Coronary artery (tissue), 2 donors: ENCODE results near the gene WTIP.

Source experiments
- DNase-seq: peaks from one replicate; pipeline ENCODE4 v3.0.0-alpha.2; 2017; ENCODE audit warnings: low spot score
- H3K27ac ChIP-seq, 2 donors: fragments of 200-600 bp; sonication (generic); one replicate each; pipeline ENCODE4 v1.5.1; 2016 to 2019
- H3K4me3 ChIP-seq: fragments of 200-600 bp; sonication (generic); 2 replicates; pipeline ENCODE4 v1.5.1; 2016; ENCODE audit warnings: mild to moderate bottlenecking, moderate library complexity
- TF ChIP-seq, protein P1 (sequence below): fragments of 200-600 bp; sonication (generic); IDR thresholded peaks from one replicate; pipeline ENCODE4 v1.5.1; 2019; ENCODE audit warnings: antibody characterized with exemption

WTIP gene

DNA sequence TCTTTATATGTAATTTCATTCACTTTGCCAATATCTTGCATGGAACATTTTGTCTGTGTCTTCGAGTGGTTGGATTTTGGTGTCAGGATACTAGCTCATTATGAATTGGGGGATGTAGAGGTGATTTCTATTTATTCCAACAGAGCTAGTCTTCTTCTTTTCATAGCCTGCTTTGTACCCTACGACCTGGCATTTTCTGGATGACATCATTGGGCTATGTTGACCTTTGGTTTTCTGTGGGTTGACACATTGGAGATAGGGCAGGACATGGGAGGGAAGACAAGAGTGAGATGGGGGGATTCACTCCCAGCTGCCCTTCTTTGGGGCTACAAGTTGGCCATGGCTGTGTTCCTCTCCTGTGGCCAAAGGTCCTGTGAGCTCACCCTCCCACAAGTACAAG lies 38.0 kb downstream of the WTIP start:
- Histone ChIP-seq H3K27ac (no peak overlapping the region), H3K4me3 (no peak overlapping the region)
- TF ChIP-seq, protein P1, sequence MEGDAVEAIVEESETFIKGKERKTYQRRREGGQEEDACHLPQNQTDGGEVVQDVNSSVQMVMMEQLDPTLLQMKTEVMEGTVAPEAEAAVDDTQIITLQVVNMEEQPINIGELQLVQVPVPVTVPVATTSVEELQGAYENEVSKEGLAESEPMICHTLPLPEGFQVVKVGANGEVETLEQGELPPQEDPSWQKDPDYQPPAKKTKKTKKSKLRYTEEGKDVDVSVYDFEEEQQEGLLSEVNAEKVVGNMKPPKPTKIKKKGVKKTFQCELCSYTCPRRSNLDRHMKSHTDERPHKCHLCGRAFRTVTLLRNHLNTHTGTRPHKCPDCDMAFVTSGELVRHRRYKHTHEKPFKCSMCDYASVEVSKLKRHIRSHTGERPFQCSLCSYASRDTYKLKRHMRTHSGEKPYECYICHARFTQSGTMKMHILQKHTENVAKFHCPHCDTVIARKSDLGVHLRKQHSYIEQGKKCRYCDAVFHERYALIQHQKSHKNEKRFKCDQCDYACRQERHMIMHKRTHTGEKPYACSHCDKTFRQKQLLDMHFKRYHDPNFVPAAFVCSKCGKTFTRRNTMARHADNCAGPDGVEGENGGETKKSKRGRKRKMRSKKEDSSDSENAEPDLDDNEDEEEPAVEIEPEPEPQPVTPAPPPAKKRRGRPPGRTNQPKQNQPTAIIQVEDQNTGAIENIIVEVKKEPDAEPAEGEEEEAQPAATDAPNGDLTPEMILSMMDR: no peak
- DNase-seq: no peak

DNA sequence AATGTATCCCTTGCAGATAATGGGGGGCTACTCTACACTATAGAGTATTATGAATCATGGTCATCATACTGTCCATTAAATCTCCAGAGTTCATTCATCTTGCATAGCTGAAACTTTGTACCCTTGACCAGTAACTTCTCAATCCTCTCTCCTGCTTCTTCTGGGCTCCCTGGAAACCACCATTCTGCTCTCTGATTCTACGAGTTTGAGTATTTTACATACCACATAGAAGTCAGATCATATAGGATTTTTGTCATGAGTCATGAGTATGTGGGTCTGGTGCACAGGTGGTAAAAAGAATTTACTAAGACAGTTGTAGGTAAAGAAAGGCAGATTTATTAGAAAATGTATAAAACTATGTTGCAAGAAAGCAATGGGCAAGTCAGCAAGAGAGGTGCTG lies 41.9 kb downstream of the WTIP start:
- no peak for DNase-seq
- Histone ChIP-seq H3K27ac (no peak overlapping the region), H3K4me3 (no peak overlapping the region)
- TF ChIP-seq, protein P1: no peak

DNA sequence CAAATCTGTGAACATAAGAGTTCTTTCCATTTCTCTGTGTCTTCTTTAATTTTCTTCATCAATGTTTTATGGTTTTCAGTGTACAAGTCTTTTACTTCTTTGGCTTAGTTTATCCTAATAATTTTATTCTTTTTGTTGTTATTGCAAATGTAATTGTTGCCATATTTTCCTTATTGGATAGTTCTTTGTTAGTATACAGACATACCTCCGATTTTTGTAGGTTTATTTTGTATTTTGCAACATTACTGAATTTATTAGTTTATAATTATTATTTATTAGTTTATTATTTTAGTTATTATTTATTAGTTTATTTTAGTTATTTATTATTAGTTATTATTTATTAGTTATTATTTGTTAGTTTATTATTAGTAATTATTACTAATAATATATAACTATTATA lies 43.4 kb downstream of the WTIP start:
- no peak for DNase-seq
- Histone ChIP-seq H3K27ac (no peak overlapping the region), H3K4me3 (no peak overlapping the region)
- TF ChIP-seq, protein P1: no peak

DNA sequence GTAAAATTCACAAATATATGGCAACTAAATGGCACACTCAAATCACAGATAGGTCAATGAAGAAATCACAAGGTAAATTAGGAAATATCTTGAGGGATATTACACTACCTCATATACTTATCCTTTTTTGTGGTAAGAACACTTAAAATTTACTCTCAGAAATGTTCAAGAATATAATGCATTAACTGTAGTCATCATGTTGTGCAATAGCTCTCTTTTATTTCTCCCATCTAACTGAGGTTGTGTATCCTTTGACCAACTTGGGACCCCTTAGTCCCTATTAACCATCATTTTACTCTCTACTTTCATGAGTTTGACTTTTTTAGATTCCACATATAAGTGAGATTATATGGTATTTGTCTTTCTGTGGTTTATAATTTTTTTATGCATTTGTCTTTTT lies 52.6 kb downstream of the WTIP start:
- DNase-seq: no peak
- TF ChIP-seq, protein P1: no peak
- no peak overlapping the region for H3K27ac ChIP-seq
- H3K4me3 ChIP-seq: no peak overlapping the region

DNA sequence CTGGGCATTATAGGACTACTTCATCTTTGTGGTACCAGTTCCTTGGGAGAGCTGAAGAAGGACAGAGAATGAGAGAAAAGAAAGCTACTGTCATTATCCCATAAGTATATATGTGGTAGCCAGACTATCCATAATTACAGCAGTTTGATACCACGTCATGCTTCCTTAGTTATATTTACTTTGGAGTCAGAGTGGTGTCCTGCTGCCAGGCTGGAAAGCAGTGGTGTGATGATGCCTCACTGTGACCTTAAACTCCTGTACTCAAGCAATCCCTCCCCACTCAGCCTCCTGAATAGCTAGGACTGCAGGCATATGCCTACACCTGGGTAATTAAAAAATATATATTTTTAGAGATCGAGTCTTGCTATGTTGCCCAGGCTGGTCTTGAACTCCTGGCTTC lies 57.8 kb downstream of the WTIP start:
- no peak overlapping the region for H3K27ac ChIP-seq
- TF ChIP-seq, protein P1: no peak
- DNase-seq: no peak

DNA sequence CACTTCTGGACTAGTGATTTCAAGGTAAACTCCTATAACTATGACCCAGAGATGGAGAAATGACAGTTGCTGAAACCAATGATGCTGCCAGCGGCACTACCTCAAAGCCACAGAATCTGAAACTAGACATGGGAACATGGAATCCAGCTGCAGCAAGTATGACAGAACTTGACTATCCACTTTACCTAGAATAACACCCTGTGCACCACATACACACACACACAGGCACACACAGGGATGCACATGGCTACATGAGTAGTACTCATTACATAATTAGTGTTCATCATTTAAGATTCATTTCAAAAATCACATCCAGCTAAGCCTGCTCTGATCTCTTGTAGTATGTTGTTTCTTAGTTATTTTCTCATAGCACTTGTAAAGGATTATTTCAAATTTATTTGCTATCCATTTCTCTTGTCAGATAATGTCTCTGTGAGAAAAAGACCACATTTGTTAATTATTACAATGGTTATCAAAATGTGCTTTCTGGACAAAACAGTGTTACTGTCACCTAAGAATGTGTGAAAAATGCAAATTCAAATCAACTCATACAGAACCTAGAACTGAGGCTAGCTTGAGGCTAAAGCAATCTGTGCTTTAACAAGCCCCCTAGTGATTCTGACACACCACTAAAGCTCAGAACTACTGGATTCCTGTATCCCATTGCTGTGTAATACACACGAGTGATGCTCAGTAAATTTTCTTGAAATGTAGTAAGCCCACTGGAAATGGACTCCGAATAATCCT lies 59.4 kb downstream of the WTIP start:
- no peak for DNase-seq
- H3K4me3 ChIP-seq: no peak overlapping the region
- TF ChIP-seq, protein P1: no peak
- no peak overlapping the region for H3K27ac ChIP-seq

More for the DNA sequence above, 57.8 kb downstream of the WTIP start:
- H3K4me3 ChIP-seq: no peak overlapping the region

DNA sequence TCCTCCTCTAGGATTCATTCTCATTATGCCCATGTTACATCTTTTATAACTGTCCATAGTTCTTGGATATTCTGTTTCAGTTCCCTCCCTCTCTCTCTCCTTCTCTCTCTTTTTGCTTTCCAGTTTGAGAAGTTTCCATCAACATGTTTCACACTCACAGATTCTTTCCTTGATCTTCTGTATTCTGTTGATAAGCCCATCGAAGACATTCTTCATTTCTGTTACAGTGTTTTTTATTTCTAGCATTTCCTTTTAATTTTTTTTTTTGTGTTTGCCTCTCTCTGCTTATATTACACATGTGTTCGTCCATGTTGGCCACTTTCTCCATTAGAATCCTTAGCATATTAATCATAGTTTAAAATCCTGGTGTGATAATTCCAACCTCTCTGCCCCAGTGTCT lies 68.3 kb downstream of the WTIP start:
- no peak overlapping the region for H3K27ac ChIP-seq
- no peak for DNase-seq
- H3K4me3 ChIP-seq: no peak overlapping the region
- TF ChIP-seq, protein P1: no peak
